ENCODE measurements around the gene PCGF5. TPM values are rescaled to one million over a fixed set of nuclear protein-coding genes. Genes with fewer than 3 reads are reported as not detected.

The PCGF5 gene
- total and polyA plus RNA-seq, 9 of the 15 experiments (the other 6 are each of a cell fraction or from before 2014, with no cell fraction given), result 10.9 to 40.0 (median 20.3) TPM

- Histone ChIP-seq H2AFZ (ENCODE audit: low read depth, low read length) (no peak overlapping the region), H3K36me3 (ENCODE audit: control insufficient read depth, insufficient read depth, low read length) (peaks cover 33% of the 10 kb centered on the region), H3K4me1 (replicated peaks in 1 of 2; ENCODE audit: control insufficient read depth in 2 of 2, insufficient read depth in 2 of 2, low read length in 2 of 2) (peaks cover 0 to 6% of the 10 kb centered on the region in 2 experiments; a peak in 2 of 5 replicates), H3K4me3 (no peak overlapping the region), H3K9ac (ENCODE audit: insufficient read depth in 1 of 2, low read depth in 2 of 2, low read length in 2 of 2) (no peak overlapping the region), H3K27ac (ENCODE audit: extremely low read depth, low read depth, low read length) (no peak overlapping the region), H4K20me1 (replicated peaks; ENCODE audit: control insufficient read depth, insufficient read depth, low read length) (no peaks in the 10 kb centered on the region), H3K27me3 (ENCODE audit: control insufficient read depth in 2 of 2, insufficient read depth in 2 of 2, low read length in 2 of 2) (no peaks in the 10 kb centered on the region), H3K79me2 (ENCODE audit: control insufficient read depth, insufficient read depth, low read length) (no peaks in the 10 kb centered on the region), H3K9me3 (replicated peaks; ENCODE audit: control insufficient read depth, insufficient read depth, low read depth, low read length) (0 out of 2 replicates have a peak, but pooled peaks cover 3% of the 10 kb centered on the region), H3K4me2 (ENCODE audit: insufficient read depth, low read length) (no peak overlapping the region), H3K9me1 (ENCODE audit: control insufficient read depth, insufficient read depth, low read length) (no peaks in the 10 kb centered on the region)
- ATAC-seq (peak; percentile 57; the same call in 1 of the 3 replicates), FAIRE-seq (peak; percentile 71), DNase-seq (ENCODE audit: extremely low read depth in 1 of 4, low spot score in 3 of 4) (peak; percentile 33 to 60 (median 41))
- intact Hi-C loops (cut with micrococcal nuclease), result loop anchor here (1.0 to 2.0 kb wide), 4 partner anchors 163 to 340 kb away; no protein-coding TSS in a partner anchor
- in situ Hi-C loops (cut with MboI), result no loop called here
- TF ChIP-seq NR3C1 (CRISPR knock-in tag; IDR thresholded peaks at IDR 0.05) (no peak), REST (IDR thresholded peaks at IDR 0.05; ENCODE audit: borderline replicate concordance) (peak; percentile 82), REST (CRISPR knock-in tag; IDR thresholded peaks at IDR 0.05; ENCODE audit: low read depth) (no peak), CTCF (IDR thresholded peaks at IDR 0.05 in 2 of 3, conservative IDR thresholded peaks at IDR 0.05 in 1 of 3; ENCODE audit: insufficient read depth in 2 of 3, low read depth in 1 of 3, low read length in 3 of 3) (peak; percentile 63 to 74 (median 68)), RAD21 (CRISPR knock-in tag; conservative IDR thresholded peaks at IDR 0.05 in 1 of 2, IDR thresholded peaks at IDR 0.05 in 1 of 2) (peak; percentile 88 to 90), BMI1 (IDR thresholded peaks at IDR 0.05; ENCODE audit: low read length) (no peak), ARID2 (IDR thresholded peaks at IDR 0.05) (0 out of 2 replicates have a peak, but pooled peaks have one; percentile 30), DEAF1 (CRISPR knock-in tag; IDR thresholded peaks at IDR 0.05) (peak; percentile 87), SMC3 (conservative IDR thresholded peaks at IDR 0.05; ENCODE audit: insufficient read depth, low read depth, low read length) (peak; percentile 70; the same call in 1 of the 2 replicates)
- POLR2A ChIA-PET, result no interaction called here
- CTCF ChIA-PET (ENCODE audit: low intra/inter-chr PET ratio), result interaction anchor here (0.6 to 3.5 kb wide), 7 partner anchors 27 to 372 kb away, joined by 3 to 23 read pairs (median 3); no protein-coding TSS in a partner anchor
- no TSS peak for BruUV-seq (replicated peaks)
Observed at GRCh38 chr10:91251430-91252056, 31.1 kb downstream of the PCGF5 start.
